SK-N-SH (cell line): ENCODE data around the gene IPO11. TPM values are rescaled to one million over a fixed set of nuclear protein-coding genes. Genes with fewer than 3 reads are reported as not detected.

Source experiments
- CTCF ChIA-PET: fragments of 300-600, 350-600 bp; formaldehyde crosslinking; extraction: SDS; loops from one replicate; lab custom pipeline; 2021; lab: Yijun Ruan, JAX
- POLR2A ChIA-PET: fragments of 350-600 bp; sonication (Branson Sonifier 250); formaldehyde crosslinking; extraction: SDS; loops from one replicate; lab custom pipeline; 2020; ENCODE audit warnings: antibody characterized with exemption, inconsistent platforms; lab: Yijun Ruan, JAX
- DNase-seq: peaks from one replicate; pipeline ENCODE4 v3.0.0; 2012
- H2AFZ ChIP-seq: fragments of 200-600 bp; sonication (generic); 2 replicates; pipeline ENCODE4 v1.8.1; 2016; ENCODE audit warnings: antibody characterized with exemption, mild to moderate bottlenecking, low read depth
- H3F3A ChIP-seq: fragments of 200-600 bp; sonication (generic); replicated peaks from 2 replicates; pipeline ENCODE3; 2016; ENCODE audit warnings: antibody characterized with exemption, mild to moderate bottlenecking; ENCODE audit not compliant: insufficient read depth
- H3K27ac ChIP-seq, 2 experiments: fragments of 200-500 bp in 1 of 2; fragments of 200-600 bp in 1 of 2; sonication (Bioruptor generic) in 1 of 2; sonication (generic), shearing (Covaris generic) in 1 of 2; 2 replicates each; pipeline versions ENCODE4 v1.5.1 to v1.6.1; 2014 to 2016; ENCODE audit warnings: low read depth in 2 of 2, inconsistent platforms in 1 of 2, low read length in 1 of 2, mild to moderate bottlenecking in 1 of 2, mixed read lengths in 1 of 2
- H3K27me3 ChIP-seq: fragments of 200-600 bp; sonication (generic), shearing (Covaris generic); 2 replicates; pipeline ENCODE4 v1.6.1; 2016; ENCODE audit warnings: mixed run types; ENCODE audit not compliant: insufficient read depth
- H3K36me3 ChIP-seq, 2 experiments: fragments of 200-500 bp in 1 of 2; fragments of 200-600 bp in 1 of 2; sonication (Bioruptor generic) in 1 of 2; sonication (generic) in 1 of 2; replicated peaks in 1 of 2; 2 replicates each; pipeline versions ENCODE3 to v1.5.1; 2014 to 2016; ENCODE audit warnings: low read length in 1 of 2, mild to moderate bottlenecking in 1 of 2; ENCODE audit not compliant: insufficient read depth in 2 of 2, control insufficient read depth in 1 of 2
- H3K4me1 ChIP-seq, 2 experiments: fragments of 200-500 bp in 1 of 2; fragments of 200-600 bp in 1 of 2; sonication (Bioruptor generic) in 1 of 2; sonication (generic), shearing (Covaris generic) in 1 of 2; 2 replicates each; pipeline versions ENCODE4 v1.5.1 to v1.6.1; 2014 to 2016; ENCODE audit warnings: low read depth in 1 of 2, low read length in 1 of 2, mixed run types in 1 of 2; ENCODE audit not compliant: insufficient read depth in 2 of 2, control insufficient read depth in 1 of 2
- H3K4me2 ChIP-seq: fragments of 200-600 bp; sonication (generic), shearing (Covaris generic); 2 replicates; pipeline ENCODE4 v1.6.1; 2017; ENCODE audit warnings: mixed run types
- H3K4me3 ChIP-seq, 2 experiments: fragments of 200-500 bp in 1 of 2; fragments of 200-600 bp in 1 of 2; sonication (Bioruptor generic) in 1 of 2; sonication (generic), shearing (Covaris generic) in 1 of 2; 2 replicates each; pipeline versions ENCODE4 v1.5.1 to v1.8.1; 2014 to 2016; ENCODE audit warnings: low read depth in 2 of 2, inconsistent platforms in 1 of 2, low read length in 1 of 2, mild to moderate bottlenecking in 1 of 2, mixed read lengths in 1 of 2, moderate library complexity in 1 of 2
- H3K79me2 ChIP-seq: fragments of 200-600 bp; sonication (generic); 2 replicates; pipeline ENCODE4 v1.8.1; 2017; ENCODE audit warnings: mild to moderate bottlenecking; ENCODE audit not compliant: insufficient read depth
- H3K9ac ChIP-seq: fragments of 200-600 bp; sonication (generic); 2 replicates; pipeline ENCODE4 v1.6.1; 2017; ENCODE audit warnings: mixed run types
- H3K9me2 ChIP-seq: fragments of 200-600 bp; sonication (generic); 2 replicates; pipeline ENCODE4 v1.6.1; 2017; ENCODE audit warnings: mixed run types
- H3K9me3 ChIP-seq: fragments of 200-600 bp; sonication (generic); 2 replicates; pipeline ENCODE4 v1.6.1; 2017; ENCODE audit warnings: mixed run types, mild to moderate bottlenecking, moderate library complexity
- H4K20me1 ChIP-seq: fragments of 200-600 bp; sonication (generic); 2 replicates; pipeline ENCODE4 v1.6.1; 2017; ENCODE audit warnings: mild to moderate bottlenecking, mixed run types; ENCODE audit not compliant: insufficient read depth
- ELF1 ChIP-seq: IDR thresholded peaks from 2 replicates; pipeline ENCODE4 v1.4.0; 2012
- EZH2phosphoT487 ChIP-seq: fragments of 200-600 bp; sonication (generic); IDR thresholded peaks from 2 replicates; pipeline ENCODE4 v1.6.1; 2017; ENCODE audit warnings: low read depth, mixed run types, mild to moderate bottlenecking, antibody characterized with exemption, moderate library complexity, borderline replicate concordance
- FOSL2 ChIP-seq: IDR thresholded peaks from 2 replicates; pipeline ENCODE4 v1.4.0; 2012; ENCODE audit warnings: low read depth, mild to moderate bottlenecking, moderate library complexity, borderline replicate concordance
- FOXJ3 ChIP-seq: sonication (generic); formaldehyde crosslinking; IDR thresholded peaks from 2 replicates; pipeline ENCODE4 v1.5.1; 2020; ENCODE audit warnings: mild to moderate bottlenecking, missing genetic modification reagents
- GABPA ChIP-seq: IDR thresholded peaks from 2 replicates; pipeline ENCODE4 v1.4.0; 2012; ENCODE audit warnings: low read depth, mild to moderate bottlenecking
- POLR2AphosphoS5 ChIP-seq: IDR thresholded peaks from 2 replicates; pipeline ENCODE4 v1.6.1; 2012; ENCODE audit warnings: low read depth, low read length
- RAD21 ChIP-seq: IDR thresholded peaks from 2 replicates; pipeline ENCODE4 v1.6.1; 2012; ENCODE audit warnings: mild to moderate bottlenecking, low read length
- RCOR1 ChIP-seq: fragments of 150-350 bp; IDR thresholded peaks from 2 replicates; pipeline ENCODE4 v1.6.1; 2017; ENCODE audit warnings: antibody characterized with exemption, low read length
- RFX5 ChIP-seq: IDR thresholded peaks from 2 replicates; pipeline ENCODE4 v1.6.1; 2012; ENCODE audit warnings: mild to moderate bottlenecking, improper control_type of control experiment, low read length
- RXRA ChIP-seq: IDR thresholded peaks from 2 replicates; pipeline ENCODE4 v1.4.0; 2012; ENCODE audit warnings: low read depth, mild to moderate bottlenecking, borderline replicate concordance
- SIN3A ChIP-seq: IDR thresholded peaks from 2 replicates; pipeline ENCODE4 v1.6.1; 2012; ENCODE audit warnings: low read depth, mild to moderate bottlenecking, low read length, moderate library complexity, borderline replicate concordance
- SMC3 ChIP-seq: IDR thresholded peaks from 2 replicates; pipeline ENCODE4 v1.6.1; 2012; ENCODE audit warnings: low read depth, low read length, improper control_type of control experiment
- TAF1 ChIP-seq: IDR thresholded peaks from 2 replicates; pipeline ENCODE4 v1.6.1; 2012; ENCODE audit warnings: low read depth, mild to moderate bottlenecking, low read length, moderate library complexity, borderline replicate concordance
- TCF12 ChIP-seq: IDR thresholded peaks from 2 replicates; pipeline ENCODE4 v1.4.0; 2012
- YY1 ChIP-seq: IDR thresholded peaks from 2 replicates; pipeline ENCODE4 v1.4.0; 2012; ENCODE audit warnings: low read depth, mild to moderate bottlenecking
- WGBS: methylation state at CpG from one replicate; pipeline ENCODE4 v1.1.6; 2017; ENCODE audit warnings: low lambda C conversion rate; 5-methylcytosine and 5-hydroxymethylcytosine counted together
- polyA plus RNA-seq, 3 experiments: library from polyadenylated mRNA; depleted of rRNA; stranded (reverse); fragments of >200 nt; gene quantifications; 2 replicates each; pipeline ENCODE4 v1.2.3, GENCODE V29; 2012
- TF ChIP-seq, protein P1 (sequence below): IDR thresholded peaks from 2 replicates; pipeline ENCODE4 v1.4.0; 2012; ENCODE audit warnings: low read depth, borderline replicate concordance
- TF ChIP-seq, protein P2 (sequence below): fragments of 150-350 bp; IDR thresholded peaks from 2 replicates; pipeline ENCODE4 v1.6.1; 2017; ENCODE audit warnings: antibody characterized with exemption, low read length, low read depth, borderline replicate concordance
- TF ChIP-seq, protein P3 (sequence below): IDR thresholded peaks from 2 replicates; pipeline ENCODE4 v1.6.1; 2012; ENCODE audit warnings: mild to moderate bottlenecking, low read depth, low read length, moderate library complexity
- TF ChIP-seq, protein P4 (sequence below): IDR thresholded peaks from 2 replicates; pipeline ENCODE4 v1.4.0; 2012; ENCODE audit warnings: low read depth, borderline replicate concordance
- TF ChIP-seq, protein P5 (sequence below): IDR thresholded peaks from 2 replicates; pipeline ENCODE4 v1.4.0; 2012; ENCODE audit warnings: low read depth

Gene IPO11
- polyA plus RNA-seq, 1 of the 3 experiments (the other 2 are of a cell fraction) = 8.1 TPM

DNA sequence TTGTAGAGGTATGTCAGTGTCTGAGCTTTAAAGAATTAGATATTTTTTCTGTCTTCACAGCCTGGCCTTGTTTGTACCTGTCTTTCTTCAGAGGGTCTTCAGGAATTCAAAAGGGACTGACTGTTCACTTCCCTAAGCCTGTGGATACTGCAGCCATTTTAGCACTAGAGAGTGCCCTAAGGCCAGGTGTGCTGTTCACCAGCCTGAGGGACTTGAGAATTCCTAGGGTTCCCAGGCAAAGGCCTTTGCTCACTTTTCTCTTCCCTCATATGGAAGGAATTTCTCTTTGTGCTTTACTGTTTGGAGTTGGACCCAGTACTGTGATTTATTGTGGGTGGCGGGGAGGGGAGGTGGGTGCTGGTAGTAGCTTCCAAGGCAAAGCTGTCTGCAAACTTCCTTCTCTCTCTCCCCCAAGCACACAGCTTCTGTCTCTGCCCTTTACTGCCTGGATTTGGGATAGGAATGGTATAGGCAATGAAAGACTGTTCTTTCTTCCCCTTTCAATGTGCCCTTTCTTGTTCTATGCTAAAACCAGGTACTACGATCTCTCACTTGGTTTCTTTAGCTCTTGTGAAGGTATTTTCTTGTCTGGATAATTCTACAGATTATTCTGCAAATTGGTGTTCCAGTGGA, 156.4 kb downstream of the IPO11 start:
- Histone ChIP-seq H3K36me3 (peaks cover 0 to 27% of the 10 kb centered on the region in 2 experiments), H3K4me2 (no peak overlapping the region), H3K4me3 (no peak overlapping the region), H4K20me1 (no peaks in the 10 kb centered on the region), H3K27me3 (no peaks in the 10 kb centered on the region), H2AFZ (no peak overlapping the region), H3K9me3 (no peaks in the 10 kb centered on the region), H3K79me2 (0 out of 2 replicates have a peak, but pooled peaks cover 3% of the 10 kb centered on the region), H3K9me2 (no peaks in the 10 kb centered on the region), H3K4me1 (peaks cover 0 to 6% of the 10 kb centered on the region in 2 experiments; a peak in 2 of 4 replicates), H3F3A (no peaks in the 10 kb centered on the region), H3K9ac (no peak overlapping the region), H3K27ac (no peak overlapping the region)
- ChIA-PET CTCF (no interaction called here), POLR2A (no interaction called here)
- TF ChIP-seq FOSL2 = no peak
- TF ChIP-seq POLR2AphosphoS5 = no peak
- TF ChIP-seq, protein P1, sequence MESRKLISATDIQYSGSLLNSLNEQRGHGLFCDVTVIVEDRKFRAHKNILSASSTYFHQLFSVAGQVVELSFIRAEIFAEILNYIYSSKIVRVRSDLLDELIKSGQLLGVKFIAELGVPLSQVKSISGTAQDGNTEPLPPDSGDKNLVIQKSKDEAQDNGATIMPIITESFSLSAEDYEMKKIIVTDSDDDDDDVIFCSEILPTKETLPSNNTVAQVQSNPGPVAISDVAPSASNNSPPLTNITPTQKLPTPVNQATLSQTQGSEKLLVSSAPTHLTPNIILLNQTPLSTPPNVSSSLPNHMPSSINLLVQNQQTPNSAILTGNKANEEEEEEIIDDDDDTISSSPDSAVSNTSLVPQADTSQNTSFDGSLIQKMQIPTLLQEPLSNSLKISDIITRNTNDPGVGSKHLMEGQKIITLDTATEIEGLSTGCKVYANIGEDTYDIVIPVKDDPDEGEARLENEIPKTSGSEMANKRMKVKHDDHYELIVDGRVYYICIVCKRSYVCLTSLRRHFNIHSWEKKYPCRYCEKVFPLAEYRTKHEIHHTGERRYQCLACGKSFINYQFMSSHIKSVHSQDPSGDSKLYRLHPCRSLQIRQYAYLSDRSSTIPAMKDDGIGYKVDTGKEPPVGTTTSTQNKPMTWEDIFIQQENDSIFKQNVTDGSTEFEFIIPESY = no peak
- no peak for TF ChIP-seq RFX5
- TF ChIP-seq TAF1 = no peak
- no peak for TF ChIP-seq SMC3
- DNase-seq = no peak
- 86% methylated on average over 2 of the region's 2 CpGs for WGBS

DNA sequence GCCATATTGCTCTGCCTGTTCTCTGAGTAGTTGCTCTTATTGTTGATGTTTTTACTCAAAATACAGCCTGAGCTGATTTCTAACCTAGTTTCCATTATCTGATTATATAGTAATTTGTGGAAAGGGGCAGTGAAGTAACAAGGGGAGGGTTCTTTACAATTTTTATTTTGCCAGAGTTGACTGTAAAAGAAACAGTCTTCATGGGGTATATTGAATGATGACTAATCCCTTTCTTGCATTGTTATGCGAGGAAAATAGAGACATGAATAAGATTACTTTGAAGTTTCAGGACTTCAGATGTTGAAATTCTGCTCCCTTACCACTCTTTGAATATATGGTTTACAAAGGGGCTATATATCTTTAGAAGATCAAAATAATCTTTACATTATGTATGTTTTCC, 156.9 kb downstream of the IPO11 start:
- Histone ChIP-seq H3K9me3 (no peaks in the 10 kb centered on the region), H3K27me3 (no peaks in the 10 kb centered on the region), H3K79me2 (0 out of 2 replicates have a peak, but pooled peaks cover 3% of the 10 kb centered on the region), H3K27ac (no peak overlapping the region), H3F3A (no peaks in the 10 kb centered on the region), H4K20me1 (no peaks in the 10 kb centered on the region), H3K9me2 (no peaks in the 10 kb centered on the region), H3K4me1 (peaks cover 0 to 6% of the 10 kb centered on the region in 2 experiments; a peak in 2 of 4 replicates), H3K9ac (no peak overlapping the region), H3K4me2 (no peak overlapping the region), H2AFZ (no peak overlapping the region), H3K36me3 (peaks cover 0 to 27% of the 10 kb centered on the region in 2 experiments), H3K4me3 (no peak overlapping the region)
- WGBS = 44% methylated on average over 1 of the region's 1 CpG
- ChIA-PET POLR2A (no interaction called here), CTCF (no interaction called here)
- TF ChIP-seq, protein P2, sequence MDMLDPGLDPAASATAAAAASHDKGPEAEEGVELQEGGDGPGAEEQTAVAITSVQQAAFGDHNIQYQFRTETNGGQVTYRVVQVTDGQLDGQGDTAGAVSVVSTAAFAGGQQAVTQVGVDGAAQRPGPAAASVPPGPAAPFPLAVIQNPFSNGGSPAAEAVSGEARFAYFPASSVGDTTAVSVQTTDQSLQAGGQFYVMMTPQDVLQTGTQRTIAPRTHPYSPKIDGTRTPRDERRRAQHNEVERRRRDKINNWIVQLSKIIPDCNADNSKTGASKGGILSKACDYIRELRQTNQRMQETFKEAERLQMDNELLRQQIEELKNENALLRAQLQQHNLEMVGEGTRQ = no peak
- TF ChIP-seq FOSL2 (no peak), SMC3 (no peak), RAD21 (no peak), ELF1 (no peak), RCOR1 (no peak), SIN3A (no peak), EZH2phosphoT487 (no peak), GABPA (no peak), YY1 (no peak), RXRA (no peak), TCF12 (no peak), FOXJ3 (CRISPR knock-in tag) (no peak)
- TF ChIP-seq, protein P3, sequence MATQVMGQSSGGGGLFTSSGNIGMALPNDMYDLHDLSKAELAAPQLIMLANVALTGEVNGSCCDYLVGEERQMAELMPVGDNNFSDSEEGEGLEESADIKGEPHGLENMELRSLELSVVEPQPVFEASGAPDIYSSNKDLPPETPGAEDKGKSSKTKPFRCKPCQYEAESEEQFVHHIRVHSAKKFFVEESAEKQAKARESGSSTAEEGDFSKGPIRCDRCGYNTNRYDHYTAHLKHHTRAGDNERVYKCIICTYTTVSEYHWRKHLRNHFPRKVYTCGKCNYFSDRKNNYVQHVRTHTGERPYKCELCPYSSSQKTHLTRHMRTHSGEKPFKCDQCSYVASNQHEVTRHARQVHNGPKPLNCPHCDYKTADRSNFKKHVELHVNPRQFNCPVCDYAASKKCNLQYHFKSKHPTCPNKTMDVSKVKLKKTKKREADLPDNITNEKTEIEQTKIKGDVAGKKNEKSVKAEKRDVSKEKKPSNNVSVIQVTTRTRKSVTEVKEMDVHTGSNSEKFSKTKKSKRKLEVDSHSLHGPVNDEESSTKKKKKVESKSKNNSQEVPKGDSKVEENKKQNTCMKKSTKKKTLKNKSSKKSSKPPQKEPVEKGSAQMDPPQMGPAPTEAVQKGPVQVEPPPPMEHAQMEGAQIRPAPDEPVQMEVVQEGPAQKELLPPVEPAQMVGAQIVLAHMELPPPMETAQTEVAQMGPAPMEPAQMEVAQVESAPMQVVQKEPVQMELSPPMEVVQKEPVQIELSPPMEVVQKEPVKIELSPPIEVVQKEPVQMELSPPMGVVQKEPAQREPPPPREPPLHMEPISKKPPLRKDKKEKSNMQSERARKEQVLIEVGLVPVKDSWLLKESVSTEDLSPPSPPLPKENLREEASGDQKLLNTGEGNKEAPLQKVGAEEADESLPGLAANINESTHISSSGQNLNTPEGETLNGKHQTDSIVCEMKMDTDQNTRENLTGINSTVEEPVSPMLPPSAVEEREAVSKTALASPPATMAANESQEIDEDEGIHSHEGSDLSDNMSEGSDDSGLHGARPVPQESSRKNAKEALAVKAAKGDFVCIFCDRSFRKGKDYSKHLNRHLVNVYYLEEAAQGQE = no peak
- TF ChIP-seq, protein P4, sequence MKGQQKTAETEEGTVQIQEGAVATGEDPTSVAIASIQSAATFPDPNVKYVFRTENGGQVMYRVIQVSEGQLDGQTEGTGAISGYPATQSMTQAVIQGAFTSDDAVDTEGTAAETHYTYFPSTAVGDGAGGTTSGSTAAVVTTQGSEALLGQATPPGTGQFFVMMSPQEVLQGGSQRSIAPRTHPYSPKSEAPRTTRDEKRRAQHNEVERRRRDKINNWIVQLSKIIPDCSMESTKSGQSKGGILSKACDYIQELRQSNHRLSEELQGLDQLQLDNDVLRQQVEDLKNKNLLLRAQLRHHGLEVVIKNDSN = no peak
- TF ChIP-seq, protein P5, sequence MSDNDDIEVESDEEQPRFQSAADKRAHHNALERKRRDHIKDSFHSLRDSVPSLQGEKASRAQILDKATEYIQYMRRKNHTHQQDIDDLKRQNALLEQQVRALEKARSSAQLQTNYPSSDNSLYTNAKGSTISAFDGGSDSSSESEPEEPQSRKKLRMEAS = no peak
- no peak for DNase-seq
